WTC11 (cell line): ENCODE measurements around the gene DMC1. TPM values are rescaled to one million over a fixed set of nuclear protein-coding genes. Genes with fewer than 3 reads are reported as not detected.

Source experiments
- ATAC-seq: fragments of 200-7000 bp; cut with Tn5 transposase; 2 replicates; pipeline ENCODE4 v1.10.0; 2021; ENCODE audit warnings: mild to moderate bottlenecking, moderate library complexity
- CTCF ChIA-PET: fragments of 300-600 bp; sonication (Branson Sonifier 250); formaldehyde crosslinking; loops from one replicate; lab custom pipeline; 2021; ENCODE audit warnings: antibody characterized with exemption; lab: Charles Lee
- POLR2A ChIA-PET: fragments of 350-600 bp; sonication (Branson Sonifier 250); formaldehyde crosslinking; loops from one replicate; lab custom pipeline; 2021; ENCODE audit warnings: antibody characterized with exemption; lab: Charles Lee
- DNase-seq: peaks from one replicate; pipeline ENCODE4 v3.0.0; 2021; ENCODE audit warnings: low spot score
- H3K27ac Mint-ChIP-seq: 2 replicates; pipeline ENCODE4 v1.8.0; 2021; ENCODE audit warnings: mixed read lengths
- H3K27me3 Mint-ChIP-seq: 2 replicates; pipeline ENCODE4 v1.8.0; 2021; ENCODE audit warnings: low read depth, mild to moderate bottlenecking, moderate library complexity, mixed read lengths
- H3K36me3 Mint-ChIP-seq: 2 replicates; pipeline ENCODE4 v1.8.0; 2021; ENCODE audit warnings: mixed read lengths
- H3K4me1 Mint-ChIP-seq: 2 replicates; pipeline ENCODE4 v1.8.0; 2022; ENCODE audit warnings: mixed read lengths
- H3K4me3 Mint-ChIP-seq: 2 replicates; pipeline ENCODE4 v1.8.0; 2021; ENCODE audit warnings: mild to moderate bottlenecking, moderate library complexity, mixed read lengths
- H3K9me3 Mint-ChIP-seq: 2 replicates; pipeline ENCODE4 v1.8.0; 2021; ENCODE audit warnings: mixed read lengths
- ATF1 ChIP-seq: sonication (generic); formaldehyde crosslinking; IDR thresholded peaks from 2 replicates; pipeline ENCODE4 v1.8.1; 2023; ENCODE audit warnings: mild to moderate bottlenecking, moderate library complexity, missing genetic modification reagents
- ATF2 ChIP-seq: sonication (generic); formaldehyde crosslinking; IDR thresholded peaks from 2 replicates; pipeline ENCODE4 v1.8.1; 2022; ENCODE audit warnings: low read depth, missing genetic modification reagents, borderline replicate concordance
- ATF6 ChIP-seq: sonication (generic); formaldehyde crosslinking; IDR thresholded peaks from 2 replicates; pipeline ENCODE4 v1.8.1; 2023; ENCODE audit warnings: mild to moderate bottlenecking, missing genetic modification reagents
- CDX4 ChIP-seq: fragments of 250-450 bp; sonication (Bioruptor Pico); IDR thresholded peaks from 2 replicates; pipeline ENCODE4 v1.9.0; 2021; ENCODE audit warnings: moderate library complexity, mild to moderate bottlenecking, inconsistent platforms, borderline replicate concordance
- CTCF ChIP-seq: fragments of 200-600 bp; IDR thresholded peaks from 2 replicates; pipeline ENCODE4 v1.8.0; 2022; ENCODE audit warnings: antibody characterized with exemption
- E2F1 ChIP-seq: sonication (generic); formaldehyde crosslinking; IDR thresholded peaks from 2 replicates; pipeline ENCODE4 v1.8.0; 2022; ENCODE audit warnings: mild to moderate bottlenecking, missing genetic modification reagents
- ESRRA ChIP-seq: sonication (generic); formaldehyde crosslinking; IDR thresholded peaks from 2 replicates; pipeline ENCODE4 v1.8.1; 2022; ENCODE audit warnings: mild to moderate bottlenecking, missing genetic modification reagents, borderline replicate concordance
- ETV6 ChIP-seq: sonication (generic); formaldehyde crosslinking; IDR thresholded peaks from 2 replicates; pipeline ENCODE4 v1.8.1; 2022; ENCODE audit warnings: mild to moderate bottlenecking, missing genetic modification reagents
- FOXJ3 ChIP-seq: sonication (generic); formaldehyde crosslinking; IDR thresholded peaks from 2 replicates; pipeline ENCODE4 v1.9.0; 2021; ENCODE audit warnings: missing genetic modification reagents, mild to moderate bottlenecking, borderline replicate concordance
- FOXK1 ChIP-seq: sonication (generic); formaldehyde crosslinking; IDR thresholded peaks from 2 replicates; pipeline ENCODE4 v1.8.0; 2022; ENCODE audit warnings: mild to moderate bottlenecking, moderate library complexity, missing genetic modification reagents
- GABPB1 ChIP-seq: sonication (generic); formaldehyde crosslinking; IDR thresholded peaks from 2 replicates; pipeline ENCODE4 v1.8.1; 2023; ENCODE audit warnings: mild to moderate bottlenecking, missing genetic modification reagents
- IRF1 ChIP-seq: sonication (generic); formaldehyde crosslinking; IDR thresholded peaks from 2 replicates; pipeline ENCODE4 v1.8.0; 2023; ENCODE audit warnings: missing genetic modification reagents
- IRF2 ChIP-seq: sonication (generic); formaldehyde crosslinking; IDR thresholded peaks from 2 replicates; pipeline ENCODE4 v1.8.0; 2022; ENCODE audit warnings: low read depth, missing genetic modification reagents, borderline replicate concordance
- MXD4 ChIP-seq: fragments of 250-450 bp; sonication (Bioruptor Pico); IDR thresholded peaks from 2 replicates; pipeline ENCODE4 v1.8.0; 2021; ENCODE audit warnings: mild to moderate bottlenecking, moderate library complexity, borderline replicate concordance
- NR2C2 ChIP-seq: sonication (generic); formaldehyde crosslinking; IDR thresholded peaks from 2 replicates; pipeline ENCODE4 v1.8.0; 2022; ENCODE audit warnings: mild to moderate bottlenecking, missing genetic modification reagents
- OVOL2 ChIP-seq: fragments of 250-450 bp; sonication (Bioruptor Pico); IDR thresholded peaks from 2 replicates; pipeline ENCODE4 v1.9.0; 2021; ENCODE audit warnings: mild to moderate bottlenecking, borderline replicate concordance
- SMAD3 ChIP-seq: sonication (generic); formaldehyde crosslinking; IDR thresholded peaks from 2 replicates; pipeline ENCODE4 v1.8.0; 2022; ENCODE audit warnings: missing genetic modification reagents, mild to moderate bottlenecking, borderline replicate concordance
- SMAD4 ChIP-seq: sonication (generic); formaldehyde crosslinking; IDR thresholded peaks from 2 replicates; pipeline ENCODE4 v1.8.0; 2022; ENCODE audit warnings: mild to moderate bottlenecking, missing genetic modification reagents
- SOX15 ChIP-seq: fragments of 250-450 bp; sonication (Bioruptor Pico); IDR thresholded peaks from 2 replicates; pipeline ENCODE4 v1.9.0; 2021; ENCODE audit warnings: mild to moderate bottlenecking
- SP1 ChIP-seq: sonication (generic); formaldehyde crosslinking; conservative IDR thresholded peaks from 2 replicates; pipeline ENCODE4 v1.8.1; 2022; ENCODE audit warnings: missing genetic modification reagents
- TCF7 ChIP-seq: sonication (generic); formaldehyde crosslinking; IDR thresholded peaks from 2 replicates; pipeline ENCODE4 v1.8.0; 2022; ENCODE audit warnings: mild to moderate bottlenecking, low read depth, missing genetic modification reagents, moderate library complexity
- ZBTB43 ChIP-seq: sonication (generic); formaldehyde crosslinking; IDR thresholded peaks from 2 replicates; pipeline ENCODE4 v1.8.1; 2023; ENCODE audit warnings: mild to moderate bottlenecking, missing genetic modification reagents
- ZMAT4 ChIP-seq: fragments of 250-450 bp; sonication (Bioruptor Pico); IDR thresholded peaks from 2 replicates; pipeline ENCODE4 v1.9.0; 2021; ENCODE audit warnings: mild to moderate bottlenecking
- total RNA-seq: library from RNA; stranded (reverse); gene quantifications from 3 replicates; pipeline ENCODE4 v1.2.3, GENCODE V29; 2021

DMC1 gene
- total RNA-seq, 1 experiment from 2014 or later, result 4.3 TPM

- TF ChIP-seq ATF2 (CRISPR knock-in tag), result no peak
- TF ChIP-seq IRF1 (CRISPR knock-in tag), result no peak
- no peak for TF ChIP-seq SP1 (CRISPR knock-in tag)
- no peak for TF ChIP-seq FOXJ3 (CRISPR knock-in tag)
- TF ChIP-seq CDX4, result no peak
- no peak for TF ChIP-seq ATF1 (CRISPR knock-in tag)
- TF ChIP-seq ESRRA (CRISPR knock-in tag), result no peak
Measured at GRCh38 chr22:38611559-38611958, 41.6 kb upstream of the DMC1 start (continued).

- DNase-seq (no peak), ATAC-seq (no peak)
- ChIA-PET CTCF (interaction anchor here (0.6 kb wide), 1 partner anchor 348 kb away, joined by 3 read pairs; no protein-coding TSS in a partner anchor), POLR2A (no interaction called here)
- H3K9me3 Mint-ChIP-seq, result 0 out of 2 replicates have a peak, but pooled peaks cover 3% of the 10 kb centered on the region
- H3K4me1 Mint-ChIP-seq, result peaks cover 5% of the 10 kb centered on the region
- H3K27ac Mint-ChIP-seq, result peak overlapping the region; percentile 22; the same call in 1 of the 2 replicates
- no peak overlapping the region for H3K4me3 Mint-ChIP-seq
- no peaks in the 10 kb centered on the region for H3K27me3 Mint-ChIP-seq
- peaks cover 3% of the 10 kb centered on the region; the same call in 1 of the 2 replicates for H3K36me3 Mint-ChIP-seq
- TF ChIP-seq ETV6 (CRISPR knock-in tag) (no peak), ATF6 (CRISPR knock-in tag) (no peak), NR2C2 (CRISPR knock-in tag) (no peak), ZBTB43 (CRISPR knock-in tag) (no peak), FOXJ3 (CRISPR knock-in tag) (no peak), SMAD3 (CRISPR knock-in tag) (no peak), IRF2 (CRISPR knock-in tag) (no peak), ZMAT4 (CRISPR knock-in tag) (no peak), FOXK1 (CRISPR knock-in tag) (no peak), SMAD4 (CRISPR knock-in tag) (no peak), E2F1 (CRISPR knock-in tag) (no peak), SOX15 (no peak), TCF7 (no peak), OVOL2 (no peak), CTCF (no peak), MXD4 (CRISPR knock-in tag) (no peak), GABPB1 (CRISPR knock-in tag) (no peak)
Measured at GRCh38 chr22:38610234-38610633, 40.3 kb upstream of the DMC1 start.
